Measurements from ENCODE around the gene SOCS3.

- TF ChIP-seq CTCF (IDR thresholded peaks at IDR 0.05; ENCODE audit: low read depth, low read length), result no peak
- peak; percentile 41 for TF ChIP-seq MAX (IDR thresholded peaks at IDR 0.05; ENCODE audit: low read depth, low read length)
Measured at GRCh38 chr17:78343543-78344201, 16.2 kb downstream of the SOCS3 start.

Measured in NB4 (cell line).